Measurements from ENCODE around the gene C1orf210. TPM values are rescaled to one million over a fixed set of nuclear protein-coding genes. Genes with fewer than 3 reads are reported as not detected.

The C1orf210 gene
- total RNA-seq, 1 donor from 2014 or later, result 34.3 TPM

- Mint-ChIP-seq H3K27ac (peak overlapping the region; percentile 100), H3K27me3 (no peaks in the 10 kb centered on the region), H3K4me1 (ENCODE audit: low read depth) (peaks cover 53% of the 10 kb centered on the region), H3K36me3 (ENCODE audit: insufficient read depth) (peaks cover 6% of the 10 kb centered on the region), H3K4me3 (ENCODE audit: low read depth) (peak overlapping the region; percentile 89), H3K9me3 (ENCODE audit: low read depth) (no peaks in the 10 kb centered on the region)
- no peak for TF ChIP-seq CTCF (IDR thresholded peaks at IDR 0.05; ENCODE audit: unreplicated experiment)
- no peak for DNase-seq (ENCODE audit: low spot score, unreplicated experiment)
Observed at GRCh38 chr1:43271186-43272118, 13.9 kb downstream of the C1orf210 start.

DNA sequence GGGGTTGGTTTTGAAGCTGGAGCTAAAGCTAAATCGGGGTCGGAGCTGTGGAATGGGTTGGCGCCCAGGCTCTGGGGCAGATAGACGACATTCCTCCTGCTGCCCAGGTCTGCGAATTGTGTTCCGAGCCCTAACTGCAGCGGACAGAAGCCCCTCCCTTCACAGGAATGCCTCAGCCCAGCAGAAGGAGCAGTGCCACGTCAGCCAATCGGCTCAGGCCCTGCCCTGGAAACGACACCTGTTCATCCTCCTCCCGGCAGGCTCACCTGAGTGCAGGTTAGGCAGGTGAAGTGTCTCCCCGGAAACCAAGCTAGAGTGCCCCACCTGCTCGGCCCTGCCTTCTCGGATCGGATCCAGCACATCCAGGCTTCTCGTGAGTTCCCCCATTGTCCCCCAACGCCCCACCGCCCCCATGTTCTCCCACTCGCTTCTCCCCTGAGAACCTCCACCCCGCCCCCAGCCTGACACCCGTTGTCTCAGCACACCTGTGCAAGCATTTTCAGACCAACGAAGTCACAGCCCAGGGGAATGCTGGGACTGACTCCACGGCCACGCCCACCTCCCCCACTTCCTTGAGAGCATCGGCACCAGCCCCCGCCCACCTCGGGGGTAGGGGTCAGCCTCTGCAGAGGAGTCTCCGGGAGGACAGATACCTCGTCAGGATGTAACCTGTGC lies 14.8 kb downstream of the C1orf210 start:
- Mint-ChIP-seq H3K27me3 (no peaks in the 10 kb centered on the region), H3K36me3 (ENCODE audit: insufficient read depth) (peaks cover 8% of the 10 kb centered on the region), H3K4me1 (ENCODE audit: low read depth) (peaks cover 46% of the 10 kb centered on the region), H3K27ac (peak overlapping the region; percentile 100), H3K4me3 (ENCODE audit: low read depth) (peak overlapping the region; percentile 89), H3K9me3 (ENCODE audit: low read depth) (peaks cover 5% of the 10 kb centered on the region)
- no peak for TF ChIP-seq CTCF (IDR thresholded peaks at IDR 0.05; ENCODE audit: unreplicated experiment)
- peak; percentile 71 for DNase-seq (ENCODE audit: low spot score, unreplicated experiment)

- Mint-ChIP-seq H3K4me1 (ENCODE audit: low read depth) (peaks cover 41% of the 10 kb centered on the region), H3K36me3 (ENCODE audit: insufficient read depth) (peaks cover 8% of the 10 kb centered on the region), H3K4me3 (ENCODE audit: low read depth) (peak within 1 kb of the TSS; percentile 89), H3K27me3 (no peaks in the 10 kb centered on the region), H3K27ac (peak within 1 kb of the TSS; percentile 100), H3K9me3 (ENCODE audit: low read depth) (peaks cover 5% of the 10 kb centered on the region)
- DNase-seq (ENCODE audit: low spot score, unreplicated experiment), result no peak
- TF ChIP-seq CTCF (IDR thresholded peaks at IDR 0.05; ENCODE audit: unreplicated experiment), result no peak
Observed at GRCh38 chr1:43269627-43270375, 15.6 kb downstream of the C1orf210 start, which contains the start of gene TMEM125. Gene TMEM125 (plus strand): TSS chr1:43269983. CDS start chr1:43272723, 2,740 bp downstream.

- Mint-ChIP-seq H3K4me3 (ENCODE audit: low read depth) (no peak overlapping the region), H3K27ac (peak overlapping the region; percentile 79), H3K4me1 (ENCODE audit: low read depth) (peaks cover 38% of the 10 kb centered on the region)
Observed at GRCh38 chr1:43267818-43268425, 17.5 kb downstream of the C1orf210 start.

More at GRCh38 chr1:43267818-43268425, 17.5 kb downstream of the C1orf210 start:
- no peak for TF ChIP-seq CTCF (IDR thresholded peaks at IDR 0.05; ENCODE audit: unreplicated experiment)
- DNase-seq (ENCODE audit: low spot score, unreplicated experiment), result no peak
- Mint-ChIP-seq H3K27me3 (no peaks in the 10 kb centered on the region), H3K9me3 (ENCODE audit: low read depth) (peaks cover 13% of the 10 kb centered on the region), H3K36me3 (ENCODE audit: insufficient read depth) (peaks cover 10% of the 10 kb centered on the region)
